Spinal cord (tissue), 10 donors: Measurements from ENCODE around the gene CYFIP1. TPM values are rescaled to one million over a fixed set of nuclear protein-coding genes. Genes with fewer than 3 reads are reported as not detected.
A peak's percentile ranks its signal among the peaks of the same experiment; 100 is the strongest.
"Not testable (repeated sequence)": the region's sequence is repeated elsewhere in the genome, so short reads cannot be mapped to it uniquely, and the experiment has no call there.

Experiments used
- DNase-seq, 6 donors: peaks; one replicate each; pipeline versions ENCODE4 v3.0.0 to v3.0.0-alpha.2; 2013 to 2015; ENCODE audit warnings: low spot score in 6 of 6, low read depth in 4 of 6
- H3K27ac ChIP-seq: one replicate; pipeline ENCODE4 v1.5.1; 2013; ENCODE audit warnings: low read depth, low read length, control low read depth
- H3K27me3 ChIP-seq: one replicate; pipeline ENCODE4 v1.6.1; 2013; ENCODE audit warnings: low read length; ENCODE audit not compliant: control insufficient read depth, insufficient read depth
- H3K36me3 ChIP-seq: one replicate; pipeline ENCODE4 v1.6.1; 2013; ENCODE audit warnings: low read length; ENCODE audit not compliant: control insufficient read depth, insufficient read depth
- H3K4me1 ChIP-seq: one replicate; pipeline ENCODE4 v1.6.1; 2013; ENCODE audit warnings: low read length; ENCODE audit not compliant: control insufficient read depth, insufficient read depth
- H3K4me3 ChIP-seq: one replicate; pipeline ENCODE4 v1.5.1; 2013; ENCODE audit warnings: low read depth, low read length, control low read depth
- H3K9me3 ChIP-seq: one replicate; pipeline ENCODE4 v1.6.1; 2013; ENCODE audit warnings: low read length; ENCODE audit not compliant: control insufficient read depth, insufficient read depth
- WGBS: methylation state at CpG from one replicate; pipeline ENCODE4 v1.1.5; 2013; ENCODE audit warnings: missing lambda C conversion rate; ENCODE audit not compliant: insufficient coverage; 5-methylcytosine and 5-hydroxymethylcytosine counted together
- long read RNA-seq, 4 donors: transcript quantifications; one replicate each; lab custom pipeline, GENCODE V29; 2026
- polyA plus RNA-seq, 2 donors: library from polyadenylated mRNA; unstranded; fragments of 120-200 nt; gene quantifications; one replicate each; pipeline ENCODE4 v1.2.1, GENCODE V29; 2013; ENCODE audit not compliant: insufficient read length in 2 of 2
- total RNA-seq, 2 donors: library from RNA; depleted of rRNA in 1 of 2; stranded (reverse); fragments of 120-200 nt in 1 of 2; fragments of >200 nt in 1 of 2; gene quantifications; one replicate each; pipeline versions ENCODE4 v1.2.3 to v1.2.4, GENCODE V29; 2013 to 2014
- donor health status: healthy.

CYFIP1 gene
- total RNA-seq (10 to 100 TPM; 93.4 to 98.9 TPM), polyA plus RNA-seq (10 to 100 TPM; 81.4 to 84.0 TPM)
- long read RNA-seq, donor 1, full-length matches to known transcripts: 4 of 4 reads
- long read RNA-seq, donor 1, partial matches to known transcripts: 0 of 4 reads
- long read RNA-seq, donor 1, other reads (novel, unspliced or antisense): 0 of 4 reads
- long read RNA-seq, donor 2, full-length matches to known transcripts: 2 of 39 reads
- long read RNA-seq, donor 2, partial matches to known transcripts: 37 of 39 reads
- long read RNA-seq, donor 2, other reads (novel, unspliced or antisense): 0 of 39 reads
- long read RNA-seq, donor 3, full-length matches to known transcripts: 6 of 6 reads
- long read RNA-seq, donor 3, partial matches to known transcripts: 0 of 6 reads
- long read RNA-seq, donor 3, other reads (novel, unspliced or antisense): 0 of 6 reads
- long read RNA-seq, donor 4, full-length matches to known transcripts: 3 of 13 reads
- long read RNA-seq, donor 4, partial matches to known transcripts: 10 of 13 reads
- long read RNA-seq, donor 4, other reads (novel, unspliced or antisense): 0 of 13 reads

DNA sequence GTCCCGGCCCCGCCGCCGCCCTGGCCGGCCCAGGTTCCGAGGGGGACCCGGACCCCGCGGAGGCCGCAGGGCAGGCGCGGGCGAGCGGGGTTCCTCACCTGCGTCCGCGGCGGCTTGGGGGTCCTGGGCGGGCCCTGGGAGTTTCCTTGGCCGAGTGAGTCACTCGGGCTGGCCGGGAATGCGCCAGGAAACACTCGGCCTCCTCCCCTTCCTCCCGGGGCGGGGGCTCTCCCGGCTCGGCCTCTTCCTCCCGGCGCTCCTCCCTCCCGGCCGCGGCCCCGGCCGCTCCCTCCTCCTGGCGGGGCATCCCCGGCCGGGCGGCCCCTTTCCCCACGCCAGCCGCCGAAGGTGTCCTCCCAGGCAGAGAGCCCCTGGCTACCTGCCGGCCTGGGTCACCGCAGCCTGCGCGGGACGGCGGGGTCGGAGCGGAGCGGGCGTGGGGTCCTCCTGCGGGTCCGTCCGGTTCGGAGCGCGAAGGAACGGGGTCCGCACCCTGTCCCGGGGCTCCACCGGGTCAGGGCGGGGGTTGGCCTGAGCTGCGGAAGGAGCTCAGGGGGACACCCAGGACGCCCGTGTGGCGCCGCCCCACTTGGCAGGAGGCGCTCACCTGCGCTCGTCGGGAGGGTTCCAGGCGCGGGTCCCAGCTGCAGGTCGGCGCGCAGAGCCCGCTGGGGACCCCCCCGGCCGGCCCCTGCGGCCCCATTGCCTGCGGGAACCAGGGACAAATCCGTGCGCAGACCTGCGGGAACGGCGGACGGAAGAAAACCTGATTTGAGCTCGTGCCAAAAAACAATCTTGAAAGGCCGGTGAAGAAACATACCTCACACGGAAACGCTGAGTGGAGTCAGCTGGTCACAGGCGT is at the start of gene CYFIP1:
Gene CYFIP1, minus strand, starts transcription at position 180 of the 862 bp plus-strand sequence. CDS start 33,083 bp downstream, outside the sequence.
- Histone ChIP-seq H3K4me1 (peaks cover 11% of the 10 kb centered on the region), H3K27ac (peak within 1 kb of the TSS; percentile 42), H3K36me3 (no peaks in the 10 kb centered on the region), H3K4me3 (peak within 1 kb of the TSS; percentile 71), H3K27me3 (no peaks in the 10 kb centered on the region), H3K9me3 (no peaks in the 10 kb centered on the region)
- WGBS: under 1% methylated on average over 91 of the region's 93 CpGs
- peak in 3 of 6 donors; percentile 58 to 89 (median 83) for DNase-seq

DNA sequence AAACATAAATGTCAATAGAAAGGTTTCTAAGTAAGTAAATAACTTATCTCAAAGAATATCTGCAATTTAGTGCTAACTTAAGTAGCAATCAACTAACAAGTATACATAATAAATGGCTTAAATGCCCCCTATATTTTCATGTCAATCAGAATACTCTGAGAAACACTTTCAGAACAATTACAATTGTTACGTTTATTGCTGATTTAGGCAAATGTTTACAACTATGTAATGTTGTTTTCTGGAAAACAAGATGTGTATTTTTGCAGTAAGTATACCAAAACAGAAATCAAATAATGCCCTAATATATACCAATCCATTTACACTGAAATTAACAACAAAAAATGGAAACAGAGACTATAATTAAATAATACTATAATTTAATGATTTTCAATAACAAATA is 46.0 kb upstream of the CYFIP1 start:
- no peaks in the 10 kb centered on the region for H3K4me1 ChIP-seq
- no peak overlapping the region for H3K27ac ChIP-seq
- H3K4me3 ChIP-seq: no peak overlapping the region
- H3K27me3 ChIP-seq: no peaks in the 10 kb centered on the region
- WGBS: no CpG with 5 or more reads among the region's 1 CpG
- DNase-seq: no peak
- peaks cover 48% of the 10 kb centered on the region for H3K36me3 ChIP-seq
- no peaks in the 10 kb centered on the region for H3K9me3 ChIP-seq

DNA sequence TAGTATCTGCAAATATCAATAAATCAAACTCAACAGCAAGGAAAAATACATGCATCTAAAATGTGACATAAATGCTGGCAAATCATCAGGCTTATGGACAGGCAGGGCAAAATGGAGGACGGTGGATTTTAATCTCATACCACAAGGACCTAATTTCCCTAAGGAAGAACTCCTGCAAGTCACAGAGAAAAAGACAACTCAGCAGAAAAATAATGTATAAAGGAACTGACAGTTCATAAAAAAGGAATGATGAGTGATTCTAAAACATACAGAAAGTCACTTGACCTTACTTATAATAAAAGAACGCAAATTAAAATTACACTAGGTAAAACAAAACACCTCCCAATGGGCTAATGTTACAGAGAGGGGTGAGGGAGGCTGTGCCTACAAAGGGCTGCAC is 42.0 kb upstream of the CYFIP1 start:
- H3K4me1 ChIP-seq: no peaks in the 10 kb centered on the region
- no peak overlapping the region for H3K4me3 ChIP-seq
- WGBS: no CpG with 5 or more reads among the region's 2 CpGs
- no peak for DNase-seq
- no peaks in the 10 kb centered on the region for H3K9me3 ChIP-seq
- peaks cover 45% of the 10 kb centered on the region for H3K36me3 ChIP-seq
- H3K27me3 ChIP-seq: no peaks in the 10 kb centered on the region
- H3K27ac ChIP-seq: no peak overlapping the region

DNA sequence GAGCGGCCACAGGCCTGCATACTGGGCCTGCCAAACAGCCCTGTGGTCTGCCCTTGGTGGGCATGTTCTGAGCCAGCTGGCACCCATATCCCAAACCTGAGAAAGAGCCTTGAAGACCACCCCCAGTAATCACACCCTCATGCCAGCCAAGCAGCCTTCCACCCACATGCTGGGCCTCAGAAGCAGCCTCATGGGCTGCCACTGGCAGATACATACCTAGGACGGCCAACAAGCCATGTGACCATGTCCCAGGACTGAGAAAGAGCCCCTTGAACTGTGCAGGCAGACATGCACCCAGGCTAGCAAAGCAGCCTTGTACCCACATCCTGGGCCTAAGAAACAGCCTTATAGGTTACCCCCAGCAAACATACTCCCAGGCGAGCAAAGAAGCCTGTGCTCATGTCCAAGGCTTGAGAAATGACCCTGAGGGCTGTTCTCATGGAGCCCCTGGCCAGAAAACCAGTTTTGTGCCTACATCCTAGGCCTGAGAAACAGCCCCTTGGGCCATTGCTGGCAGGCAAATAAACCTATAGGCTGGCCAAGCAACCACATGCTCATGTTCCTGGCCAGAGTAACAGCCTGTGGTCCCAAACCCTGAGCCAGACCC is 34.3 kb upstream of the CYFIP1 start:
- Histone ChIP-seq H3K4me1 (no peaks in the 10 kb centered on the region), H3K9me3 (no peaks in the 10 kb centered on the region), H3K27me3 (no peaks in the 10 kb centered on the region), H3K27ac (no peak overlapping the region), H3K4me3 (no peak overlapping the region), H3K36me3 (peaks cover 58% of the 10 kb centered on the region)
- DNase-seq: no peak
- 100% methylated on average over 3 of the region's 3 CpGs for WGBS

DNA sequence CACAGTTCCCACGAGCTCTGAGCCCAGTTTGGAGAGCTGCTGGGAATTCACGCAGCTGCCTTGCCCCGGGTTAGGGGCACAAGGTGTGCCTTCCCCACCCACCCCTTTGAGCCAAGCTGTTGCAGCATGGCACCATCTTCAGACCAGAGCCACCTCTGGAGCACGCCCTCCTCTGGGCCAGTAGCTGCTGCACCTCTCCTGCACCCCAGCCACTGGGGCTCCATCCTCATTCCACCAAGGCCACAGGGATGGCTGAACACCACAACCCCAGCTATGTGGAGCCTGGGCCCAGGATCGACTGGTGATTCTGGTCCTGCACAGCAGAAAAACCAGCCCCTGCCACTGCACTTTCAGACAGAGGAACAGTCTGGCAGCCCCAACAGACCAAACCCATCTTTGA is 33.5 kb upstream of the CYFIP1 start:
- Histone ChIP-seq H3K4me3 (no peak overlapping the region), H3K36me3 (peaks cover 54% of the 10 kb centered on the region), H3K27me3 (no peaks in the 10 kb centered on the region), H3K4me1 (no peaks in the 10 kb centered on the region), H3K9me3 (no peaks in the 10 kb centered on the region), H3K27ac (no peak overlapping the region)
- DNase-seq: no peak
- WGBS: 96% methylated on average over 4 of the region's 5 CpGs

DNA sequence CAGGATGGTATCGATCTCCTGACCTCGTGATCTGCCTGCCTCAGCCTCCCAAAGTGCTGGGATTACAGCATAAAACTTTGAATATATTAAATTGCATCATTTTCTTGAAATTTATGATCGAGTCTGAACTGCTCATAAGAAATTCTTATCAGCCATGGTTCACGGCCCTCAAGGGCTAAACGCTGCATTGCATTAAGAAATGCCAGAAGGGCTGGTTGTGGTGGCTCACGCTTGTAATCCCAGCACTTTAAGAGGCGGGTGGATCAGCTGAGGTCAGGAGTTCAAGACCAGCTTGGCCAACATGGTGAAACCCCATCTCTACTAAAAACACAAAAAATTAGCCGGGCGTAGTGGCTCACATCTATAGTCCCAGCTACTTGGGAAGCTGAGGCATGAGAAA is 32.4 kb upstream of the CYFIP1 start:
- peaks cover 62% of the 10 kb centered on the region for H3K36me3 ChIP-seq
- H3K4me3 ChIP-seq, DNase-seq, H3K27ac ChIP-seq, H3K27me3 ChIP-seq, H3K9me3 ChIP-seq, H3K4me1 ChIP-seq: not testable (repeated sequence)
- 97% methylated on average over 6 of the region's 9 CpGs for WGBS

DNA sequence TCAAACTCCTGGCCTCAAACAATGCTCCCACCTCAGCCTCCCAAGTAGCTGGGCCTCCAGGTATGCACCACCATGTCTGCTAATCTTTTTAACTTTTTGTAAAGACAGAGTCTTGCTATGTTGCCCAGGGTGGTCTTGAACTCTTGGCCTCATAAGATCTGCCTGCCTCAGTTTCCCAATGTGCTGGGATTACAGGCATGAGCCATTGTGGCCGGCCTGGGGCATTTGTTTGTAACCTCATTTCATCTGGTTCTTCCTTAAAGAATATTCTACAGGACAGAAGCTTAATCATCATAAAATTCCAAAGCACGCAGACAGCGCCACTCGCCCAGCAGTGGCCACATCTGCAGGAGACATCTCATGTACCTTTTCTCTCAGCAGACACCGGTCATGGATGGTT is 23.6 kb upstream of the CYFIP1 start:
- 83% methylated on average over 1 of the region's 5 CpGs for WGBS
- peaks cover 41% of the 10 kb centered on the region for H3K36me3 ChIP-seq

DNA sequence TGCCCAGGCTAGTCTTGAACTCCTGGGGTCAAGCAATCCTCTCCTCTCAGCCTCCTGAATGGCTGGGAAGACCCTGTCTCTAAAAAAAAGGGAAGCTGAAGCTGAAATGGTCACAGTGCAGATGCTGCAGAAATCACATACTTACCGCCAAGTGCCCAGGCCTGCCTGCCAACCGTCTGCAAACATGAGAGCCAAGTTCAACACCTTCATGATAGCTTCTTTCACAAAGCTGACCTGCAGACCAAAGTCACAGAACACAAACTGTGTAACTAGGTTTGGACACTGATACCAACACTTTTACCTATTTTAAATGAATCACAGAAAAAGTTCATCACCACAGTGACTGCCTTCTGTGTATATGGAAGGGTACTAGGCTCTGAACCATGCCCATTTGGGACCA is 22.8 kb upstream of the CYFIP1 start:
- DNase-seq: no peak
- Histone ChIP-seq H3K4me3 (no peak overlapping the region), H3K9me3 (no peaks in the 10 kb centered on the region), H3K27me3 (no peaks in the 10 kb centered on the region), H3K4me1 (no peaks in the 10 kb centered on the region), H3K36me3 (peaks cover 40% of the 10 kb centered on the region), H3K27ac (no peak overlapping the region)
- WGBS: 90% methylated on average over 2 of the region's 2 CpGs

More for the DNA sequence above, 23.6 kb upstream of the CYFIP1 start:
- no peak overlapping the region for H3K4me3 ChIP-seq
- H3K27me3 ChIP-seq: no peaks in the 10 kb centered on the region
- no peaks in the 10 kb centered on the region for H3K4me1 ChIP-seq
- H3K9me3 ChIP-seq: no peaks in the 10 kb centered on the region
- H3K27ac ChIP-seq: no peak overlapping the region
- no peak for DNase-seq

DNA sequence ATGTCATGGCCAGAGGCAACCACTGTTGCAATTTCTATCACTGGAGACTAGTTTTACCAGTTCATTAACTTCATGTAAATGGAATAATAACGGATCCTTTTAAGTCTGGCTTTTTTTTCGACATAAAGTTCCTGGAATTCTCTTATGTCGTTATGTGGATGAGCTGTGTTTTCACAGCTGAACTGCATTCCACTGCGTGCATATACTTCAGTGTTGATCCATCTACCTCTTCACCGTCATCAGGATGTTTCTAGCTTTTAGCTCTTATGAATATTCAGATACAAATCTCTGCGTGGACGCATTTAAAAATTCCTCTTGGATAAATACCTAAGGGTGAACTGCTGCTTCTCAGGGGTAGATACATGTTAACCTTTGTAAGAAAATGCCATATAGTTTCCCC is 15.6 kb upstream of the CYFIP1 start:
- peaks cover 41% of the 10 kb centered on the region for H3K36me3 ChIP-seq
- 70% methylated on average over 2 of the region's 7 CpGs for WGBS
- H3K27me3 ChIP-seq: no peaks in the 10 kb centered on the region
- no peaks in the 10 kb centered on the region for H3K4me1 ChIP-seq
- no peak overlapping the region for H3K4me3 ChIP-seq
- peak in 1 of 6 donors; percentile 5 for DNase-seq
- no peaks in the 10 kb centered on the region for H3K9me3 ChIP-seq
- no peak overlapping the region for H3K27ac ChIP-seq
